HEK293 (cell line): Measurements from ENCODE around the gene CA11.

Experiments used
- CTCF ChIA-PET: fragments of 350-600 bp; formaldehyde crosslinking; extraction: SDS; loops from one replicate; lab custom pipeline; 2021; ENCODE audit warnings: antibody characterized with exemption; lab: Yijun Ruan, JAX
- POLR2A ChIA-PET: fragments of 300-600 bp; formaldehyde crosslinking; extraction: SDS; loops from one replicate; lab custom pipeline; 2020; ENCODE audit warnings: antibody characterized with exemption, inconsistent platforms; lab: Yijun Ruan, JAX
- H3K27ac ChIP-seq: fragments of 200-500 bp; sonication (Bioruptor generic); 2 replicates; pipeline ENCODE4 v1.5.1; 2014; ENCODE audit warnings: low read depth, low read length, control low read depth, inconsistent platforms; ENCODE audit errors: extremely low read depth
- H3K36me3 ChIP-seq, 2 experiments: fragments of 200-500 bp in 1 of 2; sonication (Bioruptor generic) in 1 of 2; 1 replicate in 1 of 2; 2 replicates in 1 of 2; pipeline ENCODE4 v1.5.1; 2014 to 2017; ENCODE audit warnings: inconsistent platforms in 2 of 2, low read length in 2 of 2; ENCODE audit not compliant: control insufficient read depth in 2 of 2, insufficient read depth in 1 of 2
- H3K4me1 ChIP-seq: fragments of 200-500 bp; sonication (Bioruptor generic); 2 replicates; pipeline ENCODE4 v1.5.1; 2014; ENCODE audit warnings: mild to moderate bottlenecking, low read length, inconsistent platforms; ENCODE audit not compliant: control insufficient read depth, insufficient read depth
- H3K4me3 ChIP-seq: 2 replicates; pipeline ENCODE4 v1.5.1; 2011; ENCODE audit warnings: low read depth, mild to moderate bottlenecking, control low read depth, low read length, moderate library complexity
- H3K9me3 ChIP-seq: fragments of 200-500 bp; sonication (Bioruptor generic); 2 replicates; pipeline ENCODE4 v1.5.1; 2014; ENCODE audit warnings: low read depth, low read length, inconsistent platforms; ENCODE audit not compliant: control insufficient read depth, insufficient read depth
- SALL2 ChIP-seq: fragments of 450-650 bp; formaldehyde crosslinking; IDR thresholded peaks from 2 replicates; pipeline ENCODE4 v1.5.0; 2017; ENCODE audit warnings: missing biosample characterization, mild to moderate bottlenecking, missing genetic modification characterization, borderline replicate concordance
- SP2 ChIP-seq: fragments of 450-650 bp; formaldehyde crosslinking; IDR thresholded peaks from 2 replicates; pipeline ENCODE4 v1.5.1; 2016; ENCODE audit warnings: missing biosample characterization, missing genetic modification characterization
- WT1 ChIP-seq: fragments of 450-650 bp; formaldehyde crosslinking; IDR thresholded peaks from 2 replicates; pipeline ENCODE4 v1.5.1; 2016; ENCODE audit warnings: missing biosample characterization, missing genetic modification characterization
- ZFHX2 ChIP-seq: fragments of 450-650 bp; formaldehyde crosslinking; conservative IDR thresholded peaks from 2 replicates; pipeline ENCODE4 v1.5.1; 2016; ENCODE audit warnings: missing biosample characterization, missing genetic modification characterization
- ZFP69B ChIP-seq: fragments of 450-650 bp; formaldehyde crosslinking; IDR thresholded peaks from 2 replicates; pipeline ENCODE4 v1.5.1; 2016; ENCODE audit warnings: missing biosample characterization, missing genetic modification characterization
- ZNF138 ChIP-seq: fragments of 450-650 bp; formaldehyde crosslinking; IDR thresholded peaks from 2 replicates; pipeline ENCODE4 v1.5.1; 2016; ENCODE audit warnings: missing biosample characterization, missing genetic modification characterization, borderline replicate concordance
- ZNF19 ChIP-seq: fragments of 450-650 bp; formaldehyde crosslinking; IDR thresholded peaks from 2 replicates; pipeline ENCODE4; 2016; ENCODE audit warnings: missing biosample characterization, missing genetic modification characterization, low read depth
- ZNF2 ChIP-seq: fragments of 450-650 bp; formaldehyde crosslinking; IDR thresholded peaks from 2 replicates; pipeline ENCODE4 v1.5.1; 2016; ENCODE audit warnings: missing biosample characterization, missing genetic modification characterization
- ZNF214 ChIP-seq: fragments of 450-650 bp; formaldehyde crosslinking; IDR thresholded peaks from 2 replicates; pipeline ENCODE4 v1.5.1; 2017; ENCODE audit warnings: missing biosample characterization, mild to moderate bottlenecking, missing genetic modification characterization, borderline replicate concordance
- ZNF221 ChIP-seq: fragments of 450-650 bp; formaldehyde crosslinking; IDR thresholded peaks from 2 replicates; pipeline ENCODE4 v1.5.1; 2017; ENCODE audit warnings: missing biosample characterization, missing genetic modification characterization, borderline replicate concordance
- ZNF335 ChIP-seq: fragments of 450-650 bp; formaldehyde crosslinking; conservative IDR thresholded peaks from 2 replicates; pipeline ENCODE4 v1.5.1; 2016; ENCODE audit warnings: missing biosample characterization, missing genetic modification characterization
- ZNF423 ChIP-seq: fragments of 450-650 bp; formaldehyde crosslinking; IDR thresholded peaks from 2 replicates; pipeline ENCODE4 v1.5.1; 2016; ENCODE audit warnings: missing biosample characterization, missing genetic modification characterization
- ZNF426 ChIP-seq: fragments of 450-650 bp; formaldehyde crosslinking; IDR thresholded peaks from 2 replicates; pipeline ENCODE4 v1.5.1; 2017; ENCODE audit warnings: missing biosample characterization, missing genetic modification characterization, mild to moderate bottlenecking, inconsistent platforms, moderate library complexity
- ZNF473 ChIP-seq: fragments of 450-650 bp; formaldehyde crosslinking; IDR thresholded peaks from 2 replicates; pipeline ENCODE4 v1.5.1; 2017; ENCODE audit warnings: missing biosample characterization, missing genetic modification characterization
- ZNF48 ChIP-seq: fragments of 450-650 bp; formaldehyde crosslinking; IDR thresholded peaks from 2 replicates; pipeline ENCODE4 v1.5.1; 2016; ENCODE audit warnings: missing biosample characterization, missing genetic modification characterization
- ZNF501 ChIP-seq: fragments of 450-650 bp; formaldehyde crosslinking; IDR thresholded peaks from 2 replicates; pipeline ENCODE4 v1.5.1; 2016; ENCODE audit warnings: missing biosample characterization, missing genetic modification characterization
- ZNF558 ChIP-seq: fragments of 450-650 bp; formaldehyde crosslinking; IDR thresholded peaks from 2 replicates; pipeline ENCODE4 v1.5.1; 2016; ENCODE audit warnings: missing biosample characterization, missing genetic modification characterization
- ZNF560 ChIP-seq: fragments of 450-650 bp; formaldehyde crosslinking; IDR thresholded peaks from 2 replicates; pipeline ENCODE4 v1.5.1; 2017; ENCODE audit warnings: missing biosample characterization, missing genetic modification characterization, borderline replicate concordance
- ZNF585B ChIP-seq: fragments of 450-650 bp; formaldehyde crosslinking; IDR thresholded peaks from 2 replicates; pipeline ENCODE4 v1.5.1; 2016; ENCODE audit warnings: missing biosample characterization, missing genetic modification characterization
- ZNF596 ChIP-seq: fragments of 450-650 bp; IDR thresholded peaks from 2 replicates; pipeline ENCODE4 v1.5.0; 2018; ENCODE audit warnings: missing biosample characterization, mild to moderate bottlenecking, missing genetic modification characterization, moderate library complexity
- TF ChIP-seq, protein P1 (sequence below): fragments of 450-650 bp; formaldehyde crosslinking; IDR thresholded peaks from 2 replicates; pipeline ENCODE4 v1.5.1; 2016; ENCODE audit warnings: missing biosample characterization, missing genetic modification characterization
- TF ChIP-seq, protein P2 (sequence below): fragments of 450-650 bp; formaldehyde crosslinking; IDR thresholded peaks from 2 replicates; pipeline ENCODE4 v1.5.1; 2016; ENCODE audit warnings: missing biosample characterization, missing genetic modification characterization, borderline replicate concordance
- TF ChIP-seq, protein P3 (sequence below): fragments of 450-650 bp; formaldehyde crosslinking; IDR thresholded peaks from 2 replicates; pipeline ENCODE4 v1.5.1; 2016; ENCODE audit warnings: missing biosample characterization, missing genetic modification characterization
- TF ChIP-seq, protein P4 (sequence below): IDR thresholded peaks from 2 replicates; pipeline ENCODE4 v1.6.1; 2011; ENCODE audit warnings: mild to moderate bottlenecking, low read depth, low read length, borderline replicate concordance
- TF ChIP-seq, protein P5 (sequence below): fragments of 450-650 bp; formaldehyde crosslinking; IDR thresholded peaks from 2 replicates; pipeline ENCODE4 v1.5.1; 2016; ENCODE audit warnings: missing biosample characterization, missing genetic modification characterization
- TF ChIP-seq, protein P6 (sequence below): fragments of 450-650 bp; formaldehyde crosslinking; IDR thresholded peaks from 2 replicates; pipeline ENCODE4 v1.5.1; 2017; ENCODE audit warnings: missing biosample characterization, mild to moderate bottlenecking, missing genetic modification characterization, moderate library complexity

Gene CA11

DNA sequence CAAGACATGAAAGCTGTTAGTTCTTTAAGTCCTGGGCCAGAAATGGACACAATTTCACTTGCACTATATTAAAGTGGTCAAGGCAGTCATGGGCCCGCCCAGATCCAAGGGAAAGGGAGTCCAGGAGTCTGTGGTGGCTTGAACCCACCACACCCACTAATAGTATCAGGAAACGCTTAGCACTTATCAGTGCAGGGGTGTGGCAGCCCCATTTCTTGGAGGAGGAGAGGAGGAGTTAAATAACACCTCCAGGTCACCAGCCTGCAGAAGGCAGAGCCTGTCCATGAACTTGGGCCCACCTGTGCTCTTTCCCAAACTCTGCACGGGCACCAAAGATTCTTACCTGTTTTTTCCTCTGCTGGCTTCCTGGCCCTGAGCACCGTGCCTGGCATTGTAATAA lies 32.2 kb upstream of the CA11 start (continued):
- TF ChIP-seq, protein P1, sequence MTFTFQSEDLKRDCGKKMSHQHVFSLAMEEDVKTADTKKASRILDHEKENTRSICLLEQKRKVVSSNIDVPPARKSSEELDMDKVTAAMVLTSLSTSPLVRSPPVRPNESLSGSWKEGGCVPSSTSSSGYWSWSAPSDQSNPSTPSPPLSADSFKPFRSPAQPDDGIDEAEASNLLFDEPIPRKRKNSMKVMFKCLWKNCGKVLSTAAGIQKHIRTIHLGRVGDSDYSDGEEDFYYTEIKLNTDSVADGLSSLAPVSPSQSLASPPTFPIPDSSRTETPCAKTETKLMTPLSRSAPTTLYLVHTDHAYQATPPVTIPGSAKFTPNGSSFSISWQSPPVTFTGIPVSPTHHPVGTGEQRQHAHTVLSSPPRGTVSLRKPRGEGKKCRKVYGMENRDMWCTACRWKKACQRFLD (tag by site-specific recombination): no peak
- TF ChIP-seq, protein P2, sequence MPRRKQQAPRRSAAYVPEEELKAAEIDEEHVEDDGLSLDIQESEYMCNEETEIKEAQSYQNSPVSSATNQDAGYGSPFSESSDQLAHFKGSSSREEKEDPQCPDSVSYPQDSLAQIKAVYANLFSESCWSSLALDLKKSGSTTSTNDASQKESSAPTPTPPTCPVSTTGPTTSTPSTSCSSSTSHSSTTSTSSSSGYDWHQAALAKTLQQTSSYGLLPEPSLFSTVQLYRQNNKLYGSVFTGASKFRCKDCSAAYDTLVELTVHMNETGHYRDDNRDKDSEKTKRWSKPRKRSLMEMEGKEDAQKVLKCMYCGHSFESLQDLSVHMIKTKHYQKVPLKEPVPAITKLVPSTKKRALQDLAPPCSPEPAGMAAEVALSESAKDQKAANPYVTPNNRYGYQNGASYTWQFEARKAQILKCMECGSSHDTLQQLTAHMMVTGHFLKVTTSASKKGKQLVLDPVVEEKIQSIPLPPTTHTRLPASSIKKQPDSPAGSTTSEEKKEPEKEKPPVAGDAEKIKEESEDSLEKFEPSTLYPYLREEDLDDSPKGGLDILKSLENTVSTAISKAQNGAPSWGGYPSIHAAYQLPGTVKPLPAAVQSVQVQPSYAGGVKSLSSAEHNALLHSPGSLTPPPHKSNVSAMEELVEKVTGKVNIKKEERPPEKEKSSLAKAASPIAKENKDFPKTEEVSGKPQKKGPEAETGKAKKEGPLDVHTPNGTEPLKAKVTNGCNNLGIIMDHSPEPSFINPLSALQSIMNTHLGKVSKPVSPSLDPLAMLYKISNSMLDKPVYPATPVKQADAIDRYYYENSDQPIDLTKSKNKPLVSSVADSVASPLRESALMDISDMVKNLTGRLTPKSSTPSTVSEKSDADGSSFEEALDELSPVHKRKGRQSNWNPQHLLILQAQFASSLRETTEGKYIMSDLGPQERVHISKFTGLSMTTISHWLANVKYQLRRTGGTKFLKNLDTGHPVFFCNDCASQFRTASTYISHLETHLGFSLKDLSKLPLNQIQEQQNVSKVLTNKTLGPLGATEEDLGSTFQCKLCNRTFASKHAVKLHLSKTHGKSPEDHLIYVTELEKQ (tag by site-specific recombination): no peak
- TF ChIP-seq SALL2 (no peak), ZFP69B (tag by site-specific recombination) (no peak), SP2 (no peak), ZNF19 (no peak), ZFHX2 (0 out of 2 replicates have a peak, but pooled peaks have one; percentile 25), ZNF558 (tag by site-specific recombination) (no peak), ZNF596 (tag by site-specific recombination) (no peak), WT1 (tag by site-specific recombination) (no peak), ZNF221 (tag by site-specific recombination) (no peak)
- TF ChIP-seq, protein P3, sequence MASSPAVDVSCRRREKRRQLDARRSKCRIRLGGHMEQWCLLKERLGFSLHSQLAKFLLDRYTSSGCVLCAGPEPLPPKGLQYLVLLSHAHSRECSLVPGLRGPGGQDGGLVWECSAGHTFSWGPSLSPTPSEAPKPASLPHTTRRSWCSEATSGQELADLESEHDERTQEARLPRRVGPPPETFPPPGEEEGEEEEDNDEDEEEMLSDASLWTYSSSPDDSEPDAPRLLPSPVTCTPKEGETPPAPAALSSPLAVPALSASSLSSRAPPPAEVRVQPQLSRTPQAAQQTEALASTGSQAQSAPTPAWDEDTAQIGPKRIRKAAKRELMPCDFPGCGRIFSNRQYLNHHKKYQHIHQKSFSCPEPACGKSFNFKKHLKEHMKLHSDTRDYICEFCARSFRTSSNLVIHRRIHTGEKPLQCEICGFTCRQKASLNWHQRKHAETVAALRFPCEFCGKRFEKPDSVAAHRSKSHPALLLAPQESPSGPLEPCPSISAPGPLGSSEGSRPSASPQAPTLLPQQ (tag by site-specific recombination): peak; percentile 85
- TF ChIP-seq, protein P4, sequence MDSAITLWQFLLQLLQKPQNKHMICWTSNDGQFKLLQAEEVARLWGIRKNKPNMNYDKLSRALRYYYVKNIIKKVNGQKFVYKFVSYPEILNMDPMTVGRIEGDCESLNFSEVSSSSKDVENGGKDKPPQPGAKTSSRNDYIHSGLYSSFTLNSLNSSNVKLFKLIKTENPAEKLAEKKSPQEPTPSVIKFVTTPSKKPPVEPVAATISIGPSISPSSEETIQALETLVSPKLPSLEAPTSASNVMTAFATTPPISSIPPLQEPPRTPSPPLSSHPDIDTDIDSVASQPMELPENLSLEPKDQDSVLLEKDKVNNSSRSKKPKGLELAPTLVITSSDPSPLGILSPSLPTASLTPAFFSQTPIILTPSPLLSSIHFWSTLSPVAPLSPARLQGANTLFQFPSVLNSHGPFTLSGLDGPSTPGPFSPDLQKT: no peak

DNA sequence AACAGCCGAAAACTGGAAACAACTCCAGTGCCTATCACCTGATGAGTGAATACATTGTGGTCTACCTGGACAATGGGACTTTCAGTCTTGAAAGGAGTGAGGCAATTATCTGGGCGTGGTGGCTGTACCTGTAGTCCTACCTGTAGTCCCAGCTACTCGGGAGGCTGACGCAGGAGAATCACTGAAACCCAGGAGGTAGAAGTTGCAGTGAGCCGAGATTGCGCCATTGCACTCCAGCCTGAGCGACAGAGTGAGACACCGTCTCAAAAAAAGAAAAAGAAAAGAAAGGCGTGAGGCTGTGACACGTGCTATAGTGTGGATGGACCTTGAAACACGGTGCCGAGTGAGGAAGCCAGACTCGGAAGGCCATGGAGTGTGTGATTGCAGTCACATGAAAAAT lies 30.9 kb upstream of the CA11 start:
- Histone ChIP-seq H3K9me3 (no peaks in the 10 kb centered on the region), H3K27ac (no peak overlapping the region), H3K36me3 (no peaks in the 10 kb centered on the region), H3K4me3 (no peak overlapping the region), H3K4me1 (no peaks in the 10 kb centered on the region; the same call in 1 of the 2 replicates)
- ChIA-PET POLR2A (no interaction called here), CTCF (interaction anchor here (0.6 to 3.9 kb wide), 9 partner anchors 12 to 165 kb away, joined by 3 to 31 read pairs (median 6); no protein-coding TSS in a partner anchor)
- TF ChIP-seq ZNF335 (tag by site-specific recombination) (no peak), ZNF138 (tag by site-specific recombination) (no peak), ZNF585B (no peak), ZNF48 (tag by site-specific recombination) (no peak), ZNF560 (tag by site-specific recombination) (no peak), ZNF214 (tag by site-specific recombination) (no peak), ZNF2 (tag by site-specific recombination) (no peak), ZNF423 (tag by site-specific recombination) (no peak), ZNF501 (tag by site-specific recombination) (no peak), ZNF426 (tag by site-specific recombination) (no peak), ZNF473 (tag by site-specific recombination) (no peak)
- TF ChIP-seq, protein P5, sequence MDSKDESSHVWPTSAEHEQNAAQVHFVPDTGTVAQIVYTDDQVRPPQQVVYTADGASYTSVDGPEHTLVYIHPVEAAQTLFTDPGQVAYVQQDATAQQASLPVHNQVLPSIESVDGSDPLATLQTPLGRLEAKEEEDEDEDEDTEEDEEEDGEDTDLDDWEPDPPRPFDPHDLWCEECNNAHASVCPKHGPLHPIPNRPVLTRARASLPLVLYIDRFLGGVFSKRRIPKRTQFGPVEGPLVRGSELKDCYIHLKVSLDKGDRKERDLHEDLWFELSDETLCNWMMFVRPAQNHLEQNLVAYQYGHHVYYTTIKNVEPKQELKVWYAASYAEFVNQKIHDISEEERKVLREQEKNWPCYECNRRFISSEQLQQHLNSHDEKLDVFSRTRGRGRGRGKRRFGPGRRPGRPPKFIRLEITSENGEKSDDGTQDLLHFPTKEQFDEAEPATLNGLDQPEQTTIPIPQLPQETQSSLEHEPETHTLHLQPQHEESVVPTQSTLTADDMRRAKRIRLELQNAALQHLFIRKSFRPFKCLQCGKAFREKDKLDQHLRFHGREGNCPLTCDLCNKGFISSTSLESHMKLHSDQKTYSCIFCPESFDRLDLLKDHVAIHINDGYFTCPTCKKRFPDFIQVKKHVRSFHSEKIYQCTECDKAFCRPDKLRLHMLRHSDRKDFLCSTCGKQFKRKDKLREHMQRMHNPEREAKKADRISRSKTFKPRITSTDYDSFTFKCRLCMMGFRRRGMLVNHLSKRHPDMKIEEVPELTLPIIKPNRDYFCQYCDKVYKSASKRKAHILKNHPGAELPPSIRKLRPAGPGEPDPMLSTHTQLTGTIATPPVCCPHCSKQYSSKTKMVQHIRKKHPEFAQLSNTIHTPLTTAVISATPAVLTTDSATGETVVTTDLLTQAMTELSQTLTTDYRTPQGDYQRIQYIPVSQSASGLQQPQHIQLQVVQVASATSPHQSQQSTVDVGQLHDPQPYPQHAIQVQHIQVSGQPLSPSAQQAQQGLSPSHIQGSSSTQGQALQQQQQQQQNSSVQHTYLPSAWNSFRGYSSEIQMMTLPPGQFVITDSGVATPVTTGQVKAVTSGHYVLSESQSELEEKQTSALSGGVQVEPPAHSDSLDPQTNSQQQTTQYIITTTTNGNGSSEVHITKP (tag by site-specific recombination): no peak
- TF ChIP-seq, protein P6, sequence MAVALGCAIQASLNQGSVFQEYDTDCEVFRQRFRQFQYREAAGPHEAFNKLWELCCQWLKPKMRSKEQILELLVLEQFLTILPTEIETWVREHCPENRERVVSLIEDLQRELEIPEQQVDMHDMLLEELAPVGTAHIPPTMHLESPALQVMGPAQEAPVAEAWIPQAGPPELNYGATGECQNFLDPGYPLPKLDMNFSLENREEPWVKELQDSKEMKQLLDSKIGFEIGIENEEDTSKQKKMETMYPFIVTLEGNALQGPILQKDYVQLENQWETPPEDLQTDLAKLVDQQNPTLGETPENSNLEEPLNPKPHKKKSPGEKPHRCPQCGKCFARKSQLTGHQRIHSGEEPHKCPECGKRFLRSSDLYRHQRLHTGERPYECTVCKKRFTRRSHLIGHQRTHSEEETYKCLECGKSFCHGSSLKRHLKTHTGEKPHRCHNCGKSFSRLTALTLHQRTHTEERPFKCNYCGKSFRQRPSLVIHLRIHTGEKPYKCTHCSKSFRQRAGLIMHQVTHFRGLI (tag by site-specific recombination): no peak
